ENCODE results near the gene HEXA.
"Not testable (repeated sequence)": the region's sequence is repeated elsewhere in the genome, so short reads cannot be mapped to it uniquely, and the experiment has no call there.

The HEXA gene

GRCh38 chr15:72375846-72376581, at the start of gene HEXA:
TSS of gene HEXA (minus strand) at chr15:72376014. CDS start at chr15:72375972, 42 bp downstream.
- peak; percentile 92 for DNase-seq (ENCODE audit: low read depth)

DNA sequence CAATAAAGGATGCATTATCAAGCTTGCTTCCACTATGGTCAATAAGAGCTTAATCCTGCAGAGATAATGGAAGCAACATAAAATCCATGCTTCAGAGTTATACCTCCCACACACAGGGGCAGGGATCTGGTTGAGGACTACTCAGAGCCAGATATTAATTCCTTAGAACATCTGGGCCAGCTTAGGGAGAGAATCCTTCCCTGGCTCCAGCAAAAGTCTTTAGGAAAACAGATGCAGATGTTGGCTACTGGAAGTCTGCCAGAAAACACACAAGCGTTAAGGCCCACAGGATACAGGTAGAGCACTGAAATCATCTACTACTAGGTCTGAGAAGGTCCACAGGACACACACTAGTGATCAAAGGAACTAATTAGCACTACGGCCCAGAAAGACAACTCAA, 47.4 kb upstream of the HEXA start:
- DNase-seq (ENCODE audit: low read depth): peak; percentile 8

GRCh38 chr15:72421484-72421883, 45.7 kb upstream of the HEXA start:
- DNase-seq (ENCODE audit: low read depth): no peak

- DNase-seq (ENCODE audit: low read depth): no peak
Observed at GRCh38 chr15:72420576-72420975, 44.8 kb upstream of the HEXA start.

- not testable (repeated sequence) for DNase-seq (ENCODE audit: low read depth)
Observed at GRCh38 chr15:72419768-72420167, 44.0 kb upstream of the HEXA start.

- no peak for DNase-seq (ENCODE audit: low read depth)
Observed at GRCh38 chr15:72415304-72415703, 39.5 kb upstream of the HEXA start.

DNA sequence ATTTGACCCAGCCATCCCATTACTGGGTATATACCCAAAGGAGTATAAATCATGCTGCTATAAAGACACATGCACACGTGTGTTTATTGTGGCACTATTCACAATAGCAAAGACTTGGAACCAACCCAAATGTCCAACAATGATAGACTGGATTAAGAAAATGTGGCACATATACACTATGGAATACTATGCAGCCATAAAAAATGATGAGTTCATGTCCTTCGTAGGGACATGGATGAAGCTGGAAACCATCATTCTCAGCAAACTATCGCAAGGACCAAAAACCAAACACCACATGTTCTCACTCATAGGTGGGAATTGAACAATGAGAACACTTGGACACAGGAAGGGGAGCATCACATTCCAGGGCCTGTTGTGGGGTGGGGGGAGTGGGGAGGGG, 37.5 kb upstream of the HEXA start:
- not testable (repeated sequence) for DNase-seq (ENCODE audit: low read depth)

GRCh38 chr15:72411544-72411943, 35.7 kb upstream of the HEXA start:
- no peak for DNase-seq (ENCODE audit: low read depth)

- no peak for DNase-seq (ENCODE audit: low read depth)
Observed at GRCh38 chr15:72411111-72411510, 35.3 kb upstream of the HEXA start.

- DNase-seq (ENCODE audit: low read depth): no peak
Observed at GRCh38 chr15:72406936-72407335, 31.1 kb upstream of the HEXA start.

GRCh38 chr15:72404841-72405240, 29.0 kb upstream of the HEXA start:
- no peak for DNase-seq (ENCODE audit: low read depth)

DNA sequence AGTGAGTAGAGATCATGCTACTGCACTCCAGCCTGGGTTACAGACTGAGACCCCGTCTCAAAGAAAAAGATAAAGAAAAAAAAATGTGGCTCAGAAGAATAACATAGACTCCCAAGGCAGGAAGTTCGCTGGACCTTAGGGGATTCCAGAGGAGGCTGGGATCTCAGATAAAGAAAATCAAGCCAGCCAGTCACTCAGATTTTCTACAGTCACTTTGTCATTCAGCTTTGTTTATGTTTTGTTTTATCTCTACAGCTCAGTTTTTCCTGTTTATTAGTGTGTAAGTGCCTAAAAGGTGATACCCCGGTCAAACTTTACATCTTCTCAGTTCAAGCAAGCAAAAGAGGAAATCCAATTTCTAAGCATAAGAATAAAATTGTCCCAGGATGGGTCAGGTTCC, 28.5 kb upstream of the HEXA start:
- DNase-seq (ENCODE audit: low read depth): no peak

- no peak for DNase-seq (ENCODE audit: low read depth)
Observed at GRCh38 chr15:72402726-72403125, 26.9 kb upstream of the HEXA start.

- no peak for DNase-seq (ENCODE audit: low read depth)
Observed at GRCh38 chr15:72398648-72399047, 22.8 kb upstream of the HEXA start.

- DNase-seq (ENCODE audit: low read depth): no peak
Observed at GRCh38 chr15:72397796-72398588, 22.2 kb upstream of the HEXA start, which contains the start of gene TMEM202. TSS of gene TMEM202 (plus strand) at chr15:72398305. CDS start at chr15:72398327, 22 bp downstream.

GRCh38 chr15:72396331-72396730, 20.5 kb upstream of the HEXA start:
- not testable (repeated sequence) for DNase-seq (ENCODE audit: low read depth)

- no peak for DNase-seq (ENCODE audit: low read depth)
Observed at GRCh38 chr15:72389231-72389630, 13.4 kb upstream of the HEXA start.

DNA sequence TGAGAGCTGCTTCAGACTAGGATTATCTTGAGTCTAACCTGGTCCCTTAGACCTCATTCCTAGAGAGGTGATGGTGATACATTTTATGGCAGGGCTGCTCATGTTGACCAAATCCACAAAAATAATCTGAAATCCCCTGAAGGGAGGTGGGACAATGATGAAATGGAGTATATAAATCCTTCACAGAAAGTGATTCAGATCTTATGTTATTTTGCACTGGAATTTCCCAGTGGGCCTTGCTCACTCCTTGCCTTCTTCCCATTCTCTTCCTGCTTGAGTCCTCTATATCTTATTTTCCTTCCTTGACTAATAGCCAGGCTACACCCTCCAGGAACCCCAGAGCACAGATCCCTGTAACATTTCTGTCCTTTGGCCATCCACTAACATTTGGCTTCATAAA, 11.9 kb upstream of the HEXA start:
- DNase-seq (ENCODE audit: low read depth): no peak

DNA sequence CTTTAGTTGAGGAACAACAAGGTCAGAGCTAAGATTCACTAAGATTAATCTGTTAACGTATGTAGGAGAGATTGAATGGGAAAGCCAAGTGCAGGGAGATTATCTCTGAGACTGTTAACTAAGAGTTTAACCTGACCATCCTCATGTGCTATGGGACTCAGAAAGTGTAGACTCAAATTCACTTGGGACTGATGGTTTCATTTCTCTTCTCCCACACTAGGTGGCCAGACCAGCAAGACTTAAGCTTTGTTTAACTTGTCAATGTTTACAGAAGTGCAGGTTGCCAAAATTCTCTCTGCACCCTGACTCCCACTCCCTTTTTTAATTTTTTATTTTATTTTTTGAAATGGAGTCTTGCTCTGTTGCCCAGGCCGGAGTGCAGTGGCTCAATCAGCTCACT, 6.3 kb upstream of the HEXA start:
- no peak for DNase-seq (ENCODE audit: low read depth)

DNA sequence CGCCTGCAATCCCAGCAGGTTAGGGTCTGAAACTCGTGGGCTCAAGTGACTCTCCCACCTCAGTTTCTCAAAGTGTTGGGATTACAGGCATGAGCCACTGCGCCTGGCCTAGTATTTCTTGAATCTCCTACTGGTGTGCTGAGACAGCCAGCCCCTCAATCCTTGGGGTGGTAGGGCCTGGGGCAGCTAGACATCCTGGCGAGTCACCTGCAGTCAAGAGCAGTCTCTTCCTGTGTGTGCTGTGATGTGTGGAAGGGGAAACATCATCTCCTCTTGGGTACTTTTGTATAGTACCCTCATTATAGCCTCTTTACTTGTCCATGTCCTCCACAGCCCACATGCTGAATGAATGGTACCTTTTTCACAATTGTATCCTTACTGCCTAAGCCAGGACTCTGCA, 4.9 kb upstream of the HEXA start:
- DNase-seq (ENCODE audit: low read depth): no peak

- DNase-seq (ENCODE audit: low read depth): no peak
Observed at GRCh38 chr15:72379856-72380430, 4.1 kb upstream of the HEXA start.

DNA sequence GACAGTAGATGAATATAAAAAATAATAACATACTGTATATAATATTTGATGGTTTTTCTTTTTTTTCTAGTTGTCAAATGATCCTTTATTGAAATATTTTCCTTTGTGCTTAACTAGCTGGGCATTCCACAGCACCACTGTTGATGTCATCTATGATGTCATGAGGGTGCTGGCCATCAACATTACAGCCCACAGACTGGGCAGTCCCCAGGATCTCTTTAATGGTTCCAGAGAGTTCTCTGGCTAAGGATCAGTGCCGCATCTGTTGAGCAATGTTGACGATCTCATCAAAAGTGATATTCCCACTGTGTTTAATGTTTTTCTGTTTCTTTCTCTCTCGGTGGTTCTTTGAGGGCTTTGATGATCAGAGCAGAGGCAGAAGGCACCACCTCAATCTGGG, 3.3 kb upstream of the HEXA start:
- not testable (repeated sequence) for DNase-seq (ENCODE audit: low read depth)

DNA sequence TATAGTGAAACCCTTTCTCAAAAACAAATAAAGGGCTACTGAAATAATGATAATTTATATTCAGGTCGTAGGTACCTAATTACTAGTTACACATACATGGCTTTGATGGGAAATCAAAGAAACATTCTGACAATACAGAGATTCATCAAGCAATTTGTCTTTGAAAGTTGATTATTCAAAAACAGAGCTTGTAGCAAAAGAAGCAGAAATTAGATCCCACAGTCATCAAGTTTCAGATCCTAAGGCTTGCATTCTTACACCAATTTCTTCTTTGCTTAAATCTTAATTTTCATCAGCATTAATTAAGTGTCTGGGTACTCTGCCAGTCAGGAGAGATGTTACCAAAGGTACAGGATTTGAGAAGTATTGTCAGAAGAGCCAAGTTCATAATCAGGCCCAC, 1.5 kb upstream of the HEXA start:
- no peak for DNase-seq (ENCODE audit: low read depth)

Data from fibroblast of the conjunctiva (primary cell).